HUES6 (cell line): ENCODE data around the gene MYEOV.

Experiments
- H3K27ac ChIP-seq: 2 replicates; pipeline ENCODE4 v1.7.0; 2013; ENCODE audit warnings: low read depth, mild to moderate bottlenecking, low read length, inconsistent platforms
- H3K27me3 ChIP-seq: 2 replicates; pipeline ENCODE4 v1.6.1; 2013; ENCODE audit warnings: low read length; ENCODE audit not compliant: control insufficient read depth, insufficient read depth
- H3K36me3 ChIP-seq: 2 replicates; pipeline ENCODE4 v1.6.1; 2013; ENCODE audit warnings: low read length; ENCODE audit not compliant: control insufficient read depth, insufficient read depth
- H3K4me1 ChIP-seq: 2 replicates; pipeline ENCODE4 v1.6.1; 2013; ENCODE audit warnings: low read length; ENCODE audit not compliant: control insufficient read depth, insufficient read depth
- H3K4me3 ChIP-seq: 2 replicates; pipeline ENCODE4 v1.5.1; 2013; ENCODE audit warnings: low read depth, low read length
- H3K9ac ChIP-seq: one replicate; pipeline ENCODE4 v1.6.1; 2013; ENCODE audit warnings: mild to moderate bottlenecking, low read length
- H3K9me3 ChIP-seq: 2 replicates; pipeline ENCODE4 v1.6.1; 2013; ENCODE audit warnings: low read depth, low read length; ENCODE audit not compliant: control insufficient read depth, insufficient read depth

The MYEOV gene

DNA sequence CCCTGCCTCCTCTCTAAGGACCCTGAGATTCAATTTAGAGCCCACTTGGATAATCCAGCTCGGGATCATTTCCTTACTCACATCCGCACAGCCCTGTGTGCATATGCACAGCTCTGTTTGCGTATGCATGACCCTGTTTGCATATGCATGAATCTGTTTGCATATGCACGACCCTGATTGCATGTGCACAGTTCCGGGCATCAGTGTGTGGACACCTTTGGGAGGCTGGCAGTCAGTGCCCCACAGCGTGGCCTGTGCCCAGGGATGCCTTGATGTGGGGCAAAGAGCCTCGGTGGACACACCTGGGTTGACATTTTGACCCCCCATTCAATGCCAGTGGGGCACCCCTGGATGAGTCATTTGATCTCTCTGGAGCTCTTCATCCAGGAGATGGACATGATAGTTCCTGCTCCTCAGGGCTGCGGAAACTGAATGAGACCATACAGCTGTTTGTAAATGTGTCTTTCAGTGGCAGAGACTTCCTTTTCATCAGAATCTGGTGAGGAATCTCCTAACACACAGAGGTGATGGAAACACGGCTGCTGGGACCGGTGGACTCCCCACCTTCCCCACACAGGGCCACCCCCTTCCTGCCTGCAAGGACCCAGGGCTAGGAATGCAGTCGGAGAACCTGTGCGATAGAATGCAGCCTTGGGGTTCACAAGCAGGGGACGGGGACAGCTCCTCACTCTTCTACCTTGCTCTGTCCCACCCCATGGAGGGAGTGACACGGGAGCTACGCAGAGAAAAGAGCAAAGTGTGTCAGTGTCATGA lies 41.2 kb downstream of the MYEOV start:
- Histone ChIP-seq H3K27ac (no peak overlapping the region), H3K36me3 (no peaks in the 10 kb centered on the region), H3K9me3 (peaks cover 12% of the 10 kb centered on the region), H3K4me3 (no peak overlapping the region), H3K27me3 (no peaks in the 10 kb centered on the region), H3K9ac (no peak overlapping the region), H3K4me1 (peaks cover 3% of the 10 kb centered on the region; the same call in 1 of the 2 replicates)

DNA sequence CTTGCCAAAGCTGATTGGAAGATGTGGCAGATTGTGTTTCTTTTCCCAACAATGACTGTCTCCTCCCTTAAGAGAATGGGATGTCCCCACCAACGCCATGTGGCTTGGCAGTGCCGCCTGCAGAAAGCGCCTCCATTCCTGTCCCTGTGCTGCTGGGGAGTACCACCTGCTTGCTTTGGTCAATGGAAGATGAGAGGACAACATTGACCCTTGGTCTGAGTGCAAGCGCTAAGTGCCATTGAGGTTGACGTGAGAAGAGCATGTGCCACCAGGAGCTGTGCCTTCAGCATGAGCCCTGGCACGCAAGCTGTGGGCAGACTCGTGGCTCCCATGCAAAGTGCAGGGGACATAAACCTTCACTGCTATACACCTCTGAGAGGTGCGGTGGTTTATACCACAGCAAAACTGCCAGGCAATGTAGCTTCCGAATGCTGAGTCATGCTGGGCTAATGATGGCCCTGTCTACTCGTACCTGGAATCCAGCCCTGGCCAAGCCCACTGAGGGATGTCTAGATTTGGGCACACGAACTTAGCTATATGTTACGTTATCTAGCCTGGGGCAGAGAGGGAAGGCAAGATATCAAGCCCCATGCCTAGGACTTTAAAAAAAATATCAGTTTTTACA lies 41.9 kb downstream of the MYEOV start:
- H3K27me3 ChIP-seq = no peaks in the 10 kb centered on the region
- no peak overlapping the region for H3K9ac ChIP-seq
- no peak overlapping the region for H3K27ac ChIP-seq
- H3K4me1 ChIP-seq = no peaks in the 10 kb centered on the region
- H3K4me3 ChIP-seq = no peak overlapping the region
- H3K9me3 ChIP-seq = peaks cover 17% of the 10 kb centered on the region
- H3K36me3 ChIP-seq = no peaks in the 10 kb centered on the region

DNA sequence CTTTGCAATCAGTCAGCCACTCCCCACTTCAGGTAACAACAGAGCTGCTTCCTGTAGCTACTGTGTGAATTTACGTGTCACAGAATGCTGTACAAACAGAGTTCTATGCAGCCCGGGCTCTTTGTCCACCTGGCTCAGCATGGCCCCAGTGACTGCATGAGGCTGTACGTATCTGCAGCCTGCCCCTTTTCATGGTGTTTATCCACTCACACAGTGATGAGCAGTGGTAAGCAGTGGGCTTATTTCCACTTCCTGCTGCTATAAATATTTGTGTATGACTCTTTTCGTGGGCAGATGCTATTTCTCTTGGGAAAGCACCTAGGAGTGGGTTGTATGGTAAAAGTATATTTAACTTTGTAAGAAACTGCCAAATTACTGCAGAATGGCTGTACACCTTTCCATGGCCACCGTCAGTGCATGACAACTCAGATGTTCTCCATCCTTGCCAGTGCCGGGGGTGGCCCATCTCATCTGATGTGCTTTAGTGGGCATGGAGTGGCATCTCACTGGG lies 43.3 kb downstream of the MYEOV start:
- no peak overlapping the region for H3K27ac ChIP-seq
- no peak overlapping the region for H3K9ac ChIP-seq
- H3K4me3 ChIP-seq = no peak overlapping the region
- no peaks in the 10 kb centered on the region for H3K36me3 ChIP-seq
- H3K27me3 ChIP-seq = no peaks in the 10 kb centered on the region
- H3K9me3 ChIP-seq = peaks cover 17% of the 10 kb centered on the region
- no peaks in the 10 kb centered on the region for H3K4me1 ChIP-seq

DNA sequence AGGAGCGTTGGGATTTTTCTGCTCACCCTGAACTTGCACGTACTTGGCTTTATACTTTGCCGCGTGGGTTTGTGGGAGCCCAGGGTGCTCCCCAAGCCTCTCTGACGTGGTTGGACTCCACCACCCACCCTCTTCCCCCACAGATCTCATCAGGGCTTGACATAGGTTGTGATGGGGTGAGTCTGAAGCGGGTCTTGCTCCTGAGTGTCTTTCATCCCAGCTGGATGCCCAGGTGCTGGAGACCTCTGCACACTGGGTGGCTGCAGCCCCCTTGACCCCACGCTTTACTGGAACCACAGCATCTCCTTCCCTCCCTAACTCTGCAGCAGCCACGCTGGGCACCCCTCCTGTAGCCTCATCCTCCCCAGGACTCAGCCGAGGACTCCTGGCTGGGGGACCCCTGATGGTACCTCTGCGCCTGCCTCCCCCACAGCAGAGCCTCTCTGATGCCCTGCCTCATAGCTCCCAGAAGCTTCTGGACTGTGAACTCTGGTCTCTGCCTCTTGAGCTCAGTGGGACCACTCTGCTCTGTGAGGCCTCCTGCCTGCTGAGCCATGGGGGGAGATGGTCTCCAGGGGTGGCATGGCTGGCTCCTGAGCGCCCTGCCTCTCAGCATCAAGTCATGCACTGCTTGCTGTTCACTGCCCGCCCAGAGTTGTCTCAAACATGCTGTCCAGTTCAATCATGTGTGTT lies 45.2 kb downstream of the MYEOV start:
- H3K9me3 ChIP-seq = peaks cover 17% of the 10 kb centered on the region
- H3K4me3 ChIP-seq = no peak overlapping the region
- no peak overlapping the region for H3K9ac ChIP-seq
- H3K4me1 ChIP-seq = no peaks in the 10 kb centered on the region
- no peaks in the 10 kb centered on the region for H3K27me3 ChIP-seq
- H3K27ac ChIP-seq = no peak overlapping the region
- H3K36me3 ChIP-seq = no peaks in the 10 kb centered on the region

DNA sequence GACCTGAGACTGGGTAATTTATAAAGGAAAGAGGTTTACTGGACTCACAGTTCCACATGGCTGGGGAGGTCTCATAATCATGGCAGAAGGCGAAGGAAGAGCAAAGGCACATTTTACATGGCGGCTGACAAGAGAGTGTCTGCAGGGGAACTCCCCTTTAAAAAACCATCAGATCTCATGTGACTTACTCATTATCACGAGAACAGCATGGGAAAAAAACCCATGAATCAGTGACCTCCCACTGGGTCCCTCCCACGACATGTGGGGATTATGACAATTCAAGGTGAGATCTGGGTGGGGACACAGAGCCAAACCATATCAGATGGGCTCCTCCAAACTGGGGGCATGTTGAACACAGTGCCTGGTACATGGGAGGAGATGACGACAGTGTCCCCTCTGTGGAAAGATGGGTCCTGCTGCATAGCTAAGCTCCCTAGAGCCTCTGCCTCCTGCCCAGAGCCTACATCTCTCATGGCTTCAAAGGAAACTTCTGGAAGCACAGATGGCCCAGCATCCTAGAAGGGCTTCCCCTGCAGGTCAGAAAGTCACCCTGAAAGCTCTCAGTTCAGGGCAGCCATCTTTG lies 46.1 kb downstream of the MYEOV start:
- no peaks in the 10 kb centered on the region for H3K27me3 ChIP-seq
- no peaks in the 10 kb centered on the region for H3K36me3 ChIP-seq
- H3K9ac ChIP-seq = no peak overlapping the region
- H3K27ac ChIP-seq = no peak overlapping the region
- no peak overlapping the region for H3K4me3 ChIP-seq
- H3K4me1 ChIP-seq = no peaks in the 10 kb centered on the region
- peaks cover 17% of the 10 kb centered on the region for H3K9me3 ChIP-seq

DNA sequence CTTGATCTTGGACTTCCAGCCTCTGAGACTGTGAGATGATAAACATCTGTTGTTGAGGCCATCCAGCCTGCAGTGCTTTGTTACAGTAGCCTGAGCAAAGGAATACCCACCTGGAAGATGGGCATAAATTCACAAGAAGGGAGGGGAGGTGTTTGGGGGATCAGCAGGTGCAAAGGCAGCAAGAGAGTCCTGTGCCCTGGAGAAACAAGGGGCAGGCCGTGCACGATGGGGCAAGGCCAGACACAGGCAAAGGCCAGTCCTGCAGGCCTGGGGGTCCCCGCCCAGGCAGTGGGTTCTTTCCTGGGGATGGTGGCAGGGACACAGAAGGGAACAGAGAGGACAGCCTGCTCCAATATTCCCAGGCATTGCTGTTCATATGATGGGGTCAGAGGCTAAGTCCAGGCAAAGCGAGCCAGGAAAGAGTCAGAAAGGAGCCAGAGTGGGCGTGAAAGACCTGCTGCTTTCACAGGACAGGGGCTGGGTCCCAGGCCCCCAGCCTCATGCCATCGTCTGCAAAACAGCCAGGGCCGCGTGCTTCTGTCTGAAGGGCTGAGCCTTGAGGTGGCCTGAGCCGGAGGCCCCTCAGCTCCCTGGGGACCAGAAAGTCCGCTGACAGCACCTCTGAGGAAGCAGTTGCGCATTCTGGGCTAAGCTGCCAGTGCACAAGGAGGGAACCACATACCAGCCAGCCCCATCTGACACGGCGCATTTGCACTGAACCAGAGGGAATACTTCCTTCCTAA lies 48.8 kb downstream of the MYEOV start:
- Histone ChIP-seq H3K4me3 (no peak overlapping the region), H3K36me3 (no peaks in the 10 kb centered on the region), H3K9me3 (peaks cover 17% of the 10 kb centered on the region), H3K27ac (no peak overlapping the region), H3K9ac (no peak overlapping the region), H3K27me3 (no peaks in the 10 kb centered on the region), H3K4me1 (no peaks in the 10 kb centered on the region)

DNA sequence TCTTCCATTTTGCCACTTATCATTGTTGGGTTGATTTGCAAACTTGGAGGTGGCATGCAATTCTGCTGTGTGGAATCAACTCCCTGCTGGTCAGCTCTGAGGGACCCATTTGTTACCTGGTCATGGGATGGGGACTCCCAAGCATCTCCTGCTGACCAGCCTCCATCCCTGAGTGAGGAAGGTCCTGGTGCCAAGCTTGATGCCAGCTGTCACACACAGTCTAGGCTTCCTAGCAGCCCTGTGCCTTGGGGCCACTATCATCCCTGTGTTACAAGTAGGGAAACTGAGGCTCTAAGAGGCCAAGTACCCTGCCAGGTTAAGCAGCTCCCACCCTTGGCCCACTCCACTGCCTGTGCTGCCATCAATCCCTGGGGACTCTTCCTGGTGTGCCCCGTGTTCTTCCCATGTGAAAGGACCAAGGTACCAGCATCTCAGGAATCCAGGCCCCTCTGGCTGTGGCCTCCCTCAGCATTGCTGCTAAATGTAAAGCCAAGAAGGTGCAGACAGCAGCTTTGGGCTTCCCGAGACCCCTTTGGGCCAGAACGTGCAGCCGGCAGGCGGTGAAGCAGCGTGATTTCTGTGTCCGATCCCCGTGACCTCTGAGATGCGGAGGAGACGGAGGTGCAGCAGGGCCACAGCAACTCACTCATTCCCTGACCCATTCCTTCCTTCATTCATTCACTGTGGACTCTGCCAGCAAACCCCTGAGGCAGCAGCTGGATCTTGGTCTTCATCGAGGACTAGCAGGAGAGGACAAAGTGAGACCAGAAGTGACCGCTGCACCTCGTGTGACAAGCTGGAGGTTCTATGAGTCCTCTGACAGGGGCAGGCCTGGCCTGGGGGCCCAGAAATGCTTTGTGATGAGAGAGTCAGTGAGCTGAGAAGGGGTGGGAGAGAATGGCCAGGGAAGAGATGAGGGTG lies 49.7 kb downstream of the MYEOV start:
- no peak overlapping the region for H3K9ac ChIP-seq
- no peak overlapping the region for H3K27ac ChIP-seq
- H3K4me3 ChIP-seq = no peak overlapping the region
- H3K27me3 ChIP-seq = no peaks in the 10 kb centered on the region
- peaks cover 23% of the 10 kb centered on the region for H3K9me3 ChIP-seq
- H3K4me1 ChIP-seq = no peaks in the 10 kb centered on the region
- no peaks in the 10 kb centered on the region for H3K36me3 ChIP-seq

DNA sequence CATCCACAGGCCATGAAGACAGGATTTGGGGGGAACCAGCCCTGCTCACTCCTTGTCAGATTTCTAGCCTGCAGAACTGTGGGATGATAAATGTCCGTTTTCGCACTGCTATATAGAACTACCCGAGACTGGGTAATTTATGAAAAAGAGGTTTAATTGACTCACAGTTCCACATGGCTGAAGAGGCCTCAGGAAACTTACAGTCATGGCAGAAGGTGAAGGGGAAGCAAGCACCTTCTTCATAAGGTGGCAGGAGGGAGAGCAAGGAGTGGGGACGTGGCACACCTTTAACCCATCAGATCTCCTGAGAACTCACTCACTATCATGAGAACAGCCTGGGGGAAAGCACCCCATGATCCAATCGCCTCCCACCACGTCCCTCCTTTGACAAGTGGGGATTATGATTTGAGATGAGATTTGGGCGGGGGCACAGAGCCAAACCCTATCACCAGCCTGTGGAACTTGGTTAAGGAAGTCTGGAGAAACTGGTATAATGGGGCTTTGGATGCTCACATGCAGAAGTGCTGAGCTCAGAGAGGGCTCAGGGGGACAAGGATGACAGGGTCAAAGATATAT lies 50.7 kb downstream of the MYEOV start:
- no peak overlapping the region for H3K4me3 ChIP-seq
- H3K4me1 ChIP-seq = no peaks in the 10 kb centered on the region
- no peak overlapping the region for H3K27ac ChIP-seq
- no peaks in the 10 kb centered on the region for H3K36me3 ChIP-seq
- H3K9me3 ChIP-seq = peaks cover 20% of the 10 kb centered on the region
- H3K9ac ChIP-seq = no peak overlapping the region
- H3K27me3 ChIP-seq = no peaks in the 10 kb centered on the region
